HG03457 (cell line): Measurements from ENCODE around the gene EXD3.
"Not testable (repeated sequence)": the region's sequence is repeated elsewhere in the genome, so short reads cannot be mapped to it uniquely, and the experiment has no call there.

Experiments used
- ATAC-seq: cut with Tn5 transposase; IDR thresholded peaks from one replicate; pipeline ENCODE4 v1.9.1; 2021; ENCODE audit warnings: moderate number of reproducible peaks; ENCODE audit not compliant: unreplicated experiment

EXD3 gene, protein sequence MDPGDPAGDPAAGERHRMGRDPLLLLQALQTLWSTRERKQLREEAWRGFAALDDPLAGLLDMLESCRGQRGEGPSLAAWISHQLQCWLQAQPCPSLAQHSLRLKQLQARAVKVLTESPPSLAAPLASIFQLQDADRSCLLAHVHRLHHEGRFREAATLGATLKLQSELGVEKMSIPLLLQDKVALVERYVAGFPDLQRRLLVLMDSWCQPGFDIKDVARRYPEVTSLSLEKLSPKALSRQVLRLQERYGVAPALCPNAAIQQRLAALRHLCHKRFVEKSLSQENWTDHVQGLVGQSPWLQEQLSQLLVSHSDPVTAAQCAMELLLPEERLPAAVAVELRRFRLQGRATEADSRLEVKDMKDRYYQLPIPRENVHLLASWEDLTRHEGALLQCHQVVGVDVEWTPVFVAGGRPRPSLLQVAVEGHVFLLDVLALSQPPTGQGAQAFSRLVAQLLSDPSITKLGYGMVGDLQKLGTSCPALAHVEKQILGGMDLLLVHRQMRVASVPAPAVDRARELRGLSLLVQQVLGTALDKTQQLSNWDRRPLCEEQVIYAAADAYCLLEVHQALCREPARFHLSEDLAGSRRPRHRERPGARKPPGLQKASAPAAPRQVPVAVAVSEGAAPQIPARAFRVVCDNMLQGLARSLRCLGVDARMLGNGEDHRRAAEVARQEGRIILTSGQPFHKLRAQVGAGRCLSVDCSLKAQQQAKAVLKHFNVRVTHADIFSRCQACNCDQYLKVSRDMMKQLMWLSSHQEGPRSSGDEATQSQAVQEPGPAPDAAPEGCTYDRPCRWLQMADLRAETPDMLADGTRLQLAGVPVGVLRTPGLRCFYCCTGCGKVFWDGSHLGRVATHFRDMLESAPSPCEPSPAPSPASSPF

DNA sequence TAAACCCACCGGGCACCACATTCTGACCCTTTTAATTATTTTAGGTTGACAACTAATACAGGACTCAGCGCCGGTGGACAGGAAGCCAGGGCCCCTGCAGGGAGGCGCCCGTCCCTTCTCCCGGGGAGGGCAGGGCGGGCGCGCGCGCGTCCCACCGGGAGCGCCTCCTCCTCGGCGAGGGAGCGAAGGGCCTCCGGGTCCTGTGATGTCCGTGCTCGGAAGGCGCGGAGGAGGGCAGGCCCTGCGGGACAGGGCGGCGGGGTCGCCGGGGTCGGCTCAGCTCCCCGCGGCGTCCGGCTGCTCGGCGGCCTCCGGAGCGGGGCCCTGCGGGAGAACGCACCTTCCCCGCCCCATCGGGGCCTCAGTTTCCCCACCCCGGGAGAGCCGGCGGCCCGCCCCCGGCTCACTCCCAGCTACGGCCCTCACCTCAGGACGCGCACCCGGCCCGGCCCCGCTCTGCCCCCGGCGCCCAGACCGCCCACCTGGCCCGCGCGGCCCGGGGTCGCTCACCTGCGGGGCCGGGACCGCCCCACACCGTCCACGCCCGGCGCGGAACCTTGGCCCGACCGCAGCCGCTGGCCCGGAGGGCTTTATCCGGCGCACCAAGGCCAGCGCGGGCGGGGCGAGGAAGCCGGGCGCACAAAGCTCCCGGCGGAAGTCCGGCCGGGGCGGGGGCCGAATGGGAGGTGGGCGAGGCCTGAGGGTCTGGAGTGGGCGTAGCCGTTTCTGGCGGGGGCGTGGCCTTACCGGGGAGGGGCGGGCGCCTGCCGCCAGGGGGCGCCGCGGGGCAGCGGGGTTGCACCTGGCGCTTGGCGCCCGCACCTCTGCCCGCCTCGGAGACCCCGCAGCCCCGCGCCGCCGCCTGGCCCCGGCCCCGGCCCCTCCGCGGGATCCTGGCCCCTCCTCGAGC lies at the start of gene EXD3, which contains the start of gene NOXA1:
Gene EXD3 (minus strand): TSS at position 559 of the 910 bp plus-strand sequence. CDS start 27,805 bp downstream, outside the sequence.
Gene NOXA1 (plus strand): TSS at position 790 of the 910 bp plus-strand sequence. CDS start 137 bp downstream, outside the sequence.
- ATAC-seq = peak; percentile 62

DNA sequence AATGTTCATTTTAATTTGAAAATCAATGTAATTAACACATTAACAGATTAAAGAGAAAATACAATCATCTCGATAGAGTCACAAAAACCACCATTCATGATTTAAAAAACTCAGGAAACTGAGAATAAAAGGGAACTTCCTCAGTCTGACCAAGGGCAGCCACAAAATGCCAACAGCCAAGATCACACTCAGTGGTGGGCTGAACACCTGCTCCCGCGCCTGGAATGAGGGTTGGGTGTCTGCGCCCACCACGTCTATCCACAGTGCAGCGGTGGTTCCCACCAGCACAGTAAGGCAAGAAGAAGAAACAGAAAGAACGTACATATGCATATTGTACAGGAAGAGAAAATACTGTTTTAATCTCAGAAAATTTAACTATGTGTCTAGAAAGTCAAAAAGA lies 47.8 kb upstream of the EXD3 start:
- ATAC-seq = no peak

DNA sequence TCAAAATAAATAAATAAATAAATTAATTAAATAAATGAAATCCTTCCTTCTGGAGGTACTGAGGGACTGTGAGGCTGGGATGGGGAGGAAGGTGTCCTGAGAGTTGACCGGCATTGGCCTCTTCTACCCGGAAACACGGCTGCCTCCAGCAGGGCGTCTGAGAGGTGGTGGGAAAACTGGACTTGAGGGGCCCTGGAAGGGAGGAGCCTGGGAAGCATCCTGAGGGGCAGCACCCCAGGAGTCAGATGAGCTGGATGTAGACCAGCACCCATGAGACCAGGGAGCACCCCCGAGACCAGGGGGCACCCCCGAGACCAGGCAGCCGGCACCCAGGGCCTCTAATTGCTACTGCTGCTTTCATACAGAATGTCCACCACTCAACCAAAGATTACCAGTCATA lies 44.9 kb upstream of the EXD3 start:
- no peak for ATAC-seq

DNA sequence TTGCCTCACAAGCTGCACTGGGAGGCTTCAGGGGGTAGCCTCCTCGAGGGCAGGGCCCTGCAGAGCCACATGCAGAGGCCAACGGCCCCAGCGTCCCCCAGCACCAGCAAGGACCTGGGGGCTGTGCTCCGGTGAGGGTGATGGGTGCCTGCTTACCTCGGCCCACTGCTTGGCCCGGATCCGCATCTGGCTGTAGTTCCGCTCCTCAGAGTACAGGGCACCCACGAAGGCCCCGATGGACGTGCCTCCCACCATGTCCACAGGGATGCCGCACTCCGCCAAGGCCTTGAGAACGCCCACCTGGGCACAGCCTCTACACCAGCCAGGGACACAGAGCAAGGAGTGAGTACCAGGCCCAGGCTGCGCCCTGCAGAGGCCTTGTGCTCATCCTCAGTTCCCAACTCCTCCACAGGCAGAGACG lies 44.2 kb upstream of the EXD3 start:
- ATAC-seq = no peak

DNA sequence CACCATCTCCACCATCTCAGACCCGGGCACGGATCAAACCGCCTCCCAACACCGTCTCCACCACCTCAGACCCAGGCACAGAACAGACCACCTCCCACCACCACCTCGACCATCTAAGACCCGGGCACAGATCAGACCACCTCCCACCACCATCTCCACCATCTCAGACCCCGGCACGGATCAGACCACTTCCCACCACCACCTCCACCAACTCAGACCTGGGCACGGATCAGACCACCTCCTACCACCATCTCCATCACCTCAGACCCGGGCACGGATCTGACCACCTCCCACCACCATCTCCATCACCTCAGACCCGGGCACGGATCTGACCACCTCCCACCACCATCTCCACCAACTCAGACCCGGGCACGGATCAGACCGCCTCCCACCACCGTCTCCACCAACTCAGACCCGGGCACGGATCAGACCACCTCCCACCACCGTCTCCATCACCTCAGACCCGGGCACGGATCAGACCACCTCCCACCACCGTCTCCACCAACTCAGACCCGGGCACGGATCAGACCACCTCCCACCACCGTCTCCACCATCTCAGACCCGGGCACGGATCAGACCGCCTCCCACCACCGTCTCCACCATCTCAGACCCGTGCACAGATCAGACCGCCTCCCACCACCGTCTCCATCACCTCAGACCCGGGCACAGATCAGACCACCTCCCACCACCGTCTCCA lies 43.6 kb upstream of the EXD3 start:
- not testable (repeated sequence) for ATAC-seq

DNA sequence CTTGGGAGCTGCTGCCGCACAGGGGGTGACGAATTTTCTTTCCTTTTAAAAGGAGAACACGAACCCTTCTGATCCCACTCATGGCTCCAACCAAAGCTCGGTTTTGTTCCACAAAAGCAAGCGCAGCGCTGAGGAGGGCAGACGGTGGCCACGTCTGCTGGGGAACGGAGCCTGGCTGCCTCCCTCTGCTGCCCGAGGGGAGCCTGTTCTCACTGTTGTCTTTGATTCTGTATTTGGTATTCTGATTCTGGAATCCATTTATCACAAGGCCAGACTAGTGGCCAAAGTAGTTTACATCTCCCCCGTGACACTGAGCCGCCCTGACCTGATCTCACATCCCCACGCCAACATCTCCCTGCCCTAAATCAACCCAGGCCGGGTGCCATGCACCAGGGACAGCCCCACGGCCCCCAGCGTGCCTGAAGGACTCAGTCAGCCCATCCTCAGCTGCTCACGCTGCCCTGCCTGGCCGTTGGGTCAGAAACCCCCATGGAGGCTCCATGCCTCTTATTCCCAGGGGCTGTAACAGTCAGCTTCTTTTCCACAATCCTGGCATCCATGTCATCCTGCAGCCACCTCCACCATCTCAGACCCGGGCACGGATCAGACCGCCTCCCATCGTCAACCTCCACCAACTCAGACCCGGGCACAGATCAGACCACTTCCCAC lies 42.9 kb upstream of the EXD3 start:
- ATAC-seq = no peak

DNA sequence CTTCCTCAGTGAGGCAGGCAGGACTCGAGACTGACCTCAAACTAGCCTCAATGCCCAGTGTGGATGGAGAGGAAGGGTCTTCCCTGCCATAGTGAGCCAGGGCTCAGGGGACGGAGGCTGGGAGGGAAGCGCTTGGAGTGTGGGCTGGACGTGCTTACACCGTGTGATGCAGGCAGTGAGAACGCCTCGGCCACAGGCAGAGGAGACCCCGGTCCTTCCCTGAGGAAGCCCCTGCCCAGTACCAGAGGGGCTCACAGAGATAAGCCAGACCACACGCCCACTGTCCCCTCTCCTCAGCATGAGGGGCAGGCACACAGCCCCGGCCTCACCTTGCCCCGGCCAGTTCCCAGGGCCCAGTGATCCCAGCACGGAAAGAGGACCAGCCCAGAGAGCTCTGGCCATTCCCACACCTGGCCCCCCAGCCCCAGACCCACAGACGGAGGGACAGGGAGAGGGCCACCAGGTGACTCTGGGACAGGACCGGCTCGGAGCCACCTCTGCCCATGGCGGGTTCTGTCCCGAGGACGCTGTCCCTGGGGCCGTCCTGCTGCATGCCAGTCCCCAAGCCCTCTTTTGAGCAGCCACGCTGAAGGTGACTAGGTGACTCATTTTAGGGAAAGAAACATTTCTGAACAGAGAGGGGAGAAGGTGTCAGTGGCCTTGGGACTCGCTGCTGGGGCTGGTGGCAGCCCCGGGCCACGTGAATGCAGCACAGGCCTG lies 42.2 kb upstream of the EXD3 start:
- no peak for ATAC-seq

DNA sequence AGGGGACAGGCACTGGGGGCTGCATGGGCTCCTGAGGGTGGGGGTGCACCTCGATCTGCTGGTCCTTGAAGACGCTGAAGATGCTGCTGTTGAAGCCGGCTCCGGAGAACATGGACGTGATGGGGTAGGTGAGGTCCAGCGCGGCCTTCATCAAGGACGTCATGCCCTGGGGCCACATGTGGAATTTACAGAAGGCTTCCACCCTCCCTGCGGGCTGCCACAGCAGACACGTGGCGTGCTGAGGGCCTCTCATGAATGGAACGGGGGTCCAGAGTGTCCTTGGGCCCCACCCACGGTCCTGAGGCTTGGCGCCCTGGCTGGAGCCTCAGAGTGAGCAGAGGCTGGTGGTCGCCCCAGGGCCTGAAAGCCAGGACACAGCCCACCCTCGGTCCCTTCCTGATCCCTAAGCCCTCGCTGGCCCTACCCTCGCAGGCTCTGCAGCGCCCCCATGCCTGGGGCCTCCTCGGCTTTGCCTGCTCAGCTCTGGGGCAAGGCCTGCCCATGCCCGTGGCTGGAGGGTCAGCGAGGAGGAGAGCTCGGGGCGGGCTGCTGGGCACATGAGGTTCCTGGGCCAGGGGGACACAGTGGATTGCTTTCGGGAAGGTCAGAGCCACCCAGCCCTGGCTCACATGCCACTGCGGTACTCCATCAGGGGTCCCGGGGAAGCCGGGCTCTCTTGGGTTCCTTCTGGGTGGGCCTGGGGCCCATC lies 41.5 kb upstream of the EXD3 start:
- ATAC-seq = no peak

DNA sequence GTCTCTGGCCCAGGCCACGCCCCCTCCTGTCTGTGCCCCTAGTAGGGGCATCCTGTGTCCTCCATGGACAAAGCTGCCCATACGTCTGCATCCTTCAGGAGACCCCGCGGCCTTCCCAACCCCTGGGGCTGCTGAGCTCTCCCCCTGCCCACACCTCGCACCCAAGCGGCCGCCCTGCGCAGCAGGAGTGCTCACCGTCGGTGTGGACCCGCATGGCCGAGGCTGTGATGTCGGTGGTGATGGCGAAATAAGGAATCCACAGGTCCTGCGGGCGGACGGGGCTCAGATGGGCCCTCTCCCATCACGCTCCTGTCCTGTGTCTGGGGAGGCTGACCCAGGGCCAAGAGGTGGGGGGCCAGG lies 40.9 kb upstream of the EXD3 start:
- no peak for ATAC-seq

DNA sequence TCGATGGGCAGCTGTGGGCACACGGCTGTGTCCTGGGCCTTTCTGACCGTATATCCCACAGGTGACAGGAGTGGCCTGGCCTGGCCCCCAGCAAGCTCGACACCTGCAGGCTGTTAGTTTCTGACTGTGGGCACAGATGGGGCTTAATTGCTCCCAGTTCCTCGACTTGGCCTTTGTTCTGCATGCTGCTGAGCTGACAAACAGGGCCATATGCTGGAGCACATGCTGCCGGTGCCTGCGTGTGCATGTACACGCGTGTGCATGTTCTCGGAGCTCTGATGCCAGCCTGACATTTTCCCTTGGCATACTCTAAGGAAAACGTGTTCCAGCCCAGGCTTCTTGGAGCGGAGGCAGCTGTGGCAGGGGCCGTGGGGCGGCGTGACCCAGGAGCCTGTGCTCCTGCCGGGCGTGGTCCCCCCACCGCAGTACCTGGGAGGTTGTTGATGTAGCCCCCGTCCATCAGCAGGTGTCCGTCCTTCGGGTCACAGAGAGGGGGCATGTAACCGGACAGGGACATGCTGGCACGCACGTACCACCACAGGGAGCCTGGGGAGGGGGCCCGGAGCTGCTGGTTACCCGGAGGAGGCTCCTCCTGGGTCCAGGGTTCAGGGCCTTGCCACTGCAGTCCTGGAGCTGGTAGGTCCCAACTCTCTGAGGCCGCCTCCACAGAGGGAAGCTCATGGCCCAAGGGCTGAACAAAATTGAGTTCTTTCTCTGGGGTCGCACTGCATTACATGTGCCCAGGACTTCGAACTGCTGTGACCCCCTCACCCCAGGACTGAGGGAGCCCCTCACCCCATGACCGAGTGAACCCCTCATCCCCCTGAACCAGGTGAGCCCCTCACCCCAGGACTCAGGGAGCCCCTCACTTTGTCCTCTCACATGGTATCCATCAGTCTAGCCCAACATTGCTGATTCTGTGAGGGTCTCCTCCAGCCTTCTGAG lies 40.3 kb upstream of the EXD3 start:
- ATAC-seq = no peak

DNA sequence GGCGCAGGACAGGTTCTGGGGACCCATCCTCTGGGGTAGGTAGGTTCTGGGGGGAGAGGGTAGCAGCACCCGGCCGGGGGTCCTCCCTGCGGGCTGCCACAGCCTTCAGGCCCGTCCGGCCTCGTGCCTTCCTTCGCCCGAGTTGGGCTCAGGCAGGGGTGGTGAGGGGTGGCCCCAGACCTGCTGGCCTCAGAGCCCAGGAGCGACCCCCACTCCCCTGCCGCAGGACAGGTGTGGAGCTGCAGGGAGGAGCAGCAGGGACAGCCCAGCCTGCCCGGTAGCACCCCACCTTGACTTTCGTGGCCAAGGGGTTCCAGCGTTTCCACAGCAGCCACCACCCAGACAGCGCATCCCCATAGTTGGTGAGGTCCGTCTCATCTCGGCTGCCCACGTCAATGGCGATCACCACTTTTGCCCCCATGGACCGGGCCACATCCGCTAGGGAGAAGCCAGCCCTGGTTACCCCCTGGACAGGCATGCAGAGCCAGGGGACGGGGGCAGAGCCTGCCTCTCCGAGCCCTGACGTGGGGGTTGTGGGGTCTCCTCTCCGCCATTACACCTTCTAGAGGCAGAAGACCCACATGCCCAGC lies 39.5 kb upstream of the EXD3 start:
- ATAC-seq = no peak

DNA sequence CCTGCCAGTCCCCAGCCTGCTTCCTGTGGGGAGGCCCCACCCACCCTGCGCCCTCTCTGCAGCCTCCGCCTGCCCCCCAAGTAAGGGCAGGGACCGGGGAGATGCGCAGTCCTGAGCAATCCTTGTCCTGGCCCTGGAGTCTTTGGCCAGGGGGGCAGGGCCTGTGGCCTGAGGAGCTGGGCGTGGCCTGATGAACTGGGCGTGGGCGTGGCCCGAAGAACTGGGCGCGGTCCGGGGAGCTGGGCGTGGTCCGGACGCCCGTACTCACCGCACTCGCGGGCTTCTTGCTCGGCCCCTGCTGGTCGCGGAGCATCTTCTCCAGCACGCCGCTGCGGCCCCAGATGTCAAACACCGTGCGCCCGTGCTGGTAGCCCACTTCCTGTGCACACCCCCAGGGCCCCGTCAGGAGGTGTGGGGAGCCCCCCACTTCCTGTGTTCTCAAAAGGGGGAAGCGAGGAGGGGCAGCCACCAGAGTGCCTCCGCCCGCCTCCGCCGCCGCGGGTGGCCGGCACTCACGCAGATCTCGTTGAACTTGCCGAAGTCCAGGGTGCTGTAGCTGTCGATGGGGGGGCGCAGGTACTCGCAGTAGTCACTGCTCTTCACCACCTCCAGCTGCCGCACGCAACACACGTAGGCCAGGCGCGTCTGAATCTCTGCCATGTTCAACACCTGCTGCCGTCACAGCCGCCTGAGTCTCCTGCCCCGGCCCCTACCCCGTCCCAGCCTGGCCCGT lies 38.9 kb upstream of the EXD3 start:
- ATAC-seq = peak; percentile 37

DNA sequence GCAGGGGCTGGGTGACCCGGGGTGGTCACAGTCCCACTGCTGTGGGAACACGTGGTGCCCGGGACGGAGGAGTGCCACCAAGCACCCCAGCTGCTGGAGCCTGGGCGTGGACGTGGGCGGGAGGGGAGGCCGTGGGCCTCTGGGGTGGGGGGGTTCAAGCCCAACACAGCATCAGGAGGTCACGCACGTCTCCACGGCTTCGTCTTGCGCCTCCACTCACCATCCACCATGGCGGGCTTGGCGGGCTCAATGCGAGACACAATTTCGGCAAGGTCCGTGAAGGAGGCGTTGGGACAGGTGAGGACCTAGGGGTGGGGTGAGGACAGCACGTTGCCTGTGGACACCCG lies 38.3 kb upstream of the EXD3 start:
- no peak for ATAC-seq

DNA sequence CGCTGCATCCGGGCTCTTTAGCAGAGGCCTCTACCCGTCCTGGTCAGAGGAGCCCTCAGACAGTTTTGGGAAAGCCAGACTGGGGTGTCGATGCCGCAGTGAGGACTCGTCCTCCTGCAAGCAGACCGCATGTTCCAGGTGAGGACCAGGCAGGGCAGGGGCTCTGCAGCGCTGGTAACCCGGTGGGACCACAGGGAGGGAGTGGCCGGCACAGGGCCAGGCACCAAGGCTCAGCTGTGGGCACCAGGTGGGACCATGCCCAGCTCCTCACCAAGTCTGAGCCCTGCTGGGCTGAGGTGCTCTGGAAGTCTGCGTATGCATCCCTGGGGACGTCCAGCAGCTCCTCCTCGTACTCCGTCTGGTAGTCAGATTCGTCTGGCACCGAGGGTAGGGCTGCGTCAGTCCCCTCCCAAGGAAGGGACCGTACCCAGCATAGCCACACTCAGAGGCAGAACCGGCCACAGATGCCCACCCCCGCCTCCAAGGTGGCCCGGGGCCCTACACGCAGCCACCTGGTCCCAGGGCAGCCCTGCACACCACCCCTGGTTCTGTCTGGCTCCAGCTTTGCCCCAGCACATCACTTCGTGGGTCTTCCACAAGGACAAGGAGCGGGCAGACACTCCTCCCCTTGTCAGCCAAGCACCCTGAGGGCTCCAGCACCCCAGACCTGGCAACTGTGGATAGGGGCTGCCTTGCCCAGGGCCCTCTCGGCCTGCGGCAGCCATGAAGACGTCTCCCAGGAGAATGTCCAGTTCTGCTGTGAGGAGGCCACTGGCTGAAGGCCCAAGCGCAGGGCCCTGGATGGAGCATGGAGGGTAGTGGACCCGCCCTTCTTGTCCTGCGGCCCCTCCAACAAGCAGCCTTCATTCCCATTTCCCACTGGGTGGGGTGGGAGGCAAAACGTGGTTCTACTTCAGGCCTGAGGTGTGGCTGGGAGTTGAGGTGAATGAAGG lies 37.7 kb upstream of the EXD3 start:
- no peak for ATAC-seq
